T-helper 17 cell (primary cell): Measurements from ENCODE around the gene ANXA11. TPM values are rescaled to one million over a fixed set of nuclear protein-coding genes. Genes with fewer than 3 reads are reported as not detected.
A peak's percentile ranks its signal among the peaks of the same experiment; 100 is the strongest.
"Not testable (repeated sequence)": the region's sequence is repeated elsewhere in the genome, so short reads cannot be mapped to it uniquely, and the experiment has no call there.

Experiments
- ATAC-seq: fragments of 150-1000 bp; cut with Tn5 transposase; 2 replicates; pipeline ENCODE4 v1.10.0; 2021; ENCODE audit warnings: mild to moderate bottlenecking, moderate library complexity
- DNase-seq, 3 donors: peaks; one replicate each; pipeline versions ENCODE4 v3.0.0 to v3.0.0-alpha.2; 2020 to 2021
- H3K9me3 ChIP-seq: one replicate; pipeline ENCODE4 v1.7.0; 2013; ENCODE audit warnings: low read length, mild to moderate bottlenecking; ENCODE audit not compliant: control insufficient read depth, poor library complexity, severe bottlenecking
- H3K27ac Mint-ChIP-seq: one replicate; pipeline ENCODE4 v1.8.0; 2022; ENCODE audit warnings: mild to moderate bottlenecking, moderate library complexity, mixed read lengths
- H3K27me3 Mint-ChIP-seq: one replicate; pipeline ENCODE4 v1.8.0; 2022; ENCODE audit warnings: mixed read lengths
- H3K36me3 Mint-ChIP-seq: one replicate; pipeline ENCODE4 v1.8.0; 2022; ENCODE audit warnings: low read depth, mixed read lengths
- H3K4me1 Mint-ChIP-seq: one replicate; pipeline ENCODE4 v1.8.0; 2022; ENCODE audit warnings: mild to moderate bottlenecking, mixed read lengths
- H3K4me3 Mint-ChIP-seq: one replicate; pipeline ENCODE4 v1.8.0; 2022; ENCODE audit warnings: mild to moderate bottlenecking, moderate library complexity, mixed read lengths
- total RNA-seq, 4 donors: library from RNA in 2 of 4; stranded (reverse) in 2 of 4; gene quantifications; one replicate each; pipeline ENCODE4 v1.2.3 and lab custom pipeline; 2022 to 2026

The ANXA11 gene
- total RNA-seq, 2 donors from 2014 or later: 199 to 209 TPM

GRCh38 chr10:80137920-80138319 lies 67.4 kb downstream of the ANXA11 start:
- DNase-seq: no peak
- peaks cover 10% of the 10 kb centered on the region for H3K4me1 Mint-ChIP-seq

GRCh38 chr10:80137031-80137862 lies 68.1 kb downstream of the ANXA11 start:
- Mint-ChIP-seq H3K27ac (no peak overlapping the region), H3K4me3 (no peak overlapping the region), H3K36me3 (peaks cover 13% of the 10 kb centered on the region), H3K4me1 (peaks cover 12% of the 10 kb centered on the region), H3K27me3 (peaks cover 61% of the 10 kb centered on the region)
- DNase-seq (no peak), ATAC-seq (no peak)
- H3K9me3 ChIP-seq: no peaks in the 10 kb centered on the region

More at GRCh38 chr10:80137920-80138319, 67.4 kb downstream of the ANXA11 start:
- Mint-ChIP-seq H3K27ac (peak overlapping the region; percentile 37), H3K36me3 (peaks cover 11% of the 10 kb centered on the region), H3K27me3 (peaks cover 57% of the 10 kb centered on the region), H3K4me3 (no peak overlapping the region)
- H3K9me3 ChIP-seq: no peaks in the 10 kb centered on the region
- no peak for ATAC-seq

DNA sequence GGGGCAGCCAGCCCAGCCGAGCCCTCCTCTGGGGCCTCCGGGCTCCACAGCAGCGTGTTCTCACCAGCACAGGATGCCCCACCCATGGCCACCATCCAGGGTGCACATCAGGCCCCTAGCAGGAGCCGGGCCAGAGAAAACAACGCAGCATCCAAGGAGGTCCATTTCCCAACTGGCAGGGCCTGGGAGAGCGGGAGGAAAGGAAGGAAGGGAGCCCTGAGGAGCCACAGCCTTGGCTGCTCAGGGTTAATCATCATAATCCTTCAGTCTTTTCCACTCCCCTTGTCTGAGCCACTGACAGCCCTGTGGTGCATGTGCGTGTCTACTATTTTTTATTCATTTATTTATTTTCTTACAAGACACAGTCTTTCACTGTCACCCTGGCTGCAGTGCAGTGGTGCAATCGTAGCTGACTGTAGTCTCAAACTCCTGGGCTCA lies 69.2 kb downstream of the ANXA11 start:
- ATAC-seq (no peak), DNase-seq (no peak)
- H3K27me3 Mint-ChIP-seq: peaks cover 61% of the 10 kb centered on the region
- H3K4me1 Mint-ChIP-seq: peaks cover 12% of the 10 kb centered on the region
- H3K4me3 Mint-ChIP-seq: no peak overlapping the region
- no peaks in the 10 kb centered on the region for H3K9me3 ChIP-seq
- no peak overlapping the region for H3K27ac Mint-ChIP-seq
- H3K36me3 Mint-ChIP-seq: peaks cover 13% of the 10 kb centered on the region

DNA sequence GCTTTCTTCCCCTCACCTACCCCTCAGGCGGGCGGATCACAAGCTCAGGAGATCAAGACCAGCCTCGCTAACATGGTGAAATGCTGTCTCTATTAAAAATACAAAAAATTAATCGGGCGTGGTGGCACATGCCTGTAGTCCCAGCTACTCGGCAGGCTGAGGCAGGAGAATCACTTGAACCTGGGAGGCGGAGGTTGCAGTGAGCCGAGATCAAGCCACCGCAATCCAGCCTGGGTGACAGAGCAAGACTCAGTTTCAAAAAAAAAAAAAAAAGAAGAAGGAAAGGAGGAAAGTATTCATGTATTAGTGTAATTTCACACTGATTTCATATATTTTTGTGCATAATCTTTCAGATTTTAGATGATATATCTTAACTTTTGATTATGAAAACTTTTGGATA lies 71.7 kb downstream of the ANXA11 start:
- not testable (repeated sequence) for H3K27ac Mint-ChIP-seq, H3K4me1 Mint-ChIP-seq, H3K4me3 Mint-ChIP-seq, DNase-seq, H3K9me3 ChIP-seq, H3K36me3 Mint-ChIP-seq, ATAC-seq
- peaks cover 50% of the 10 kb centered on the region for H3K27me3 Mint-ChIP-seq

DNA sequence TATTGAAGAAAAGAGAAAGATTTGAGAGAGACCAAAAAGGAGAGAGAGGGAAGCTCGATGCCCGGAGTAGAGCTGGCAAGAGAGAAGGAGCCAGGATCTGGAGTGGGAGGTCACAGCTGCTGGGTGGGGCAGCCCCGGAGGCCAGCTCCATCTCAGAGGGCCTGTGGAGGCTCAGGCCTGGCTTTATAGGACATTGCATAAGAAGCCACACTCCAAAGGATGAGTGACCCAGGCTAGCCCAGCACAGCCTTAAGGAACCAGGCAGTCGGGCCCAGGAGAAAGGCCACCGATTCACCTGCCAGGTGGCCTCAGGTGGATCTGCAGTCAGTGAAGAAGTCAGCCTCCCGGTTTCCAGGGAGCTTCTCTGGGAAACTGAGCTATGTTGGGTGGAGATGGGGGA lies 72.1 kb downstream of the ANXA11 start:
- H3K4me1 Mint-ChIP-seq: peaks cover 7% of the 10 kb centered on the region
- ATAC-seq (no peak), DNase-seq (no peak)
- H3K27me3 Mint-ChIP-seq: peaks cover 46% of the 10 kb centered on the region
- H3K4me3 Mint-ChIP-seq: peak overlapping the region; percentile 79
- H3K27ac Mint-ChIP-seq: no peak overlapping the region
- H3K9me3 ChIP-seq: no peaks in the 10 kb centered on the region
- peaks cover 7% of the 10 kb centered on the region for H3K36me3 Mint-ChIP-seq

- DNase-seq: no peak
- H3K27me3 Mint-ChIP-seq: peaks cover 41% of the 10 kb centered on the region
- no peaks in the 10 kb centered on the region for H3K9me3 ChIP-seq
- peaks cover 4% of the 10 kb centered on the region for H3K36me3 Mint-ChIP-seq
- H3K4me1 Mint-ChIP-seq: peaks cover 7% of the 10 kb centered on the region
- no peak for ATAC-seq
- peak within 1 kb of the TSS; percentile 79 for H3K4me3 Mint-ChIP-seq
- no peak within 1 kb of the TSS for H3K27ac Mint-ChIP-seq
These were observed 72.8 kb downstream of the ANXA11 start, which contains the start of gene PLAC9 for GRCh38 chr10:80132299-80133139. Gene PLAC9, plus strand, starts transcription at chr10:80132730. Its CDS starts 33 bp downstream, at chr10:80132763.

DNA sequence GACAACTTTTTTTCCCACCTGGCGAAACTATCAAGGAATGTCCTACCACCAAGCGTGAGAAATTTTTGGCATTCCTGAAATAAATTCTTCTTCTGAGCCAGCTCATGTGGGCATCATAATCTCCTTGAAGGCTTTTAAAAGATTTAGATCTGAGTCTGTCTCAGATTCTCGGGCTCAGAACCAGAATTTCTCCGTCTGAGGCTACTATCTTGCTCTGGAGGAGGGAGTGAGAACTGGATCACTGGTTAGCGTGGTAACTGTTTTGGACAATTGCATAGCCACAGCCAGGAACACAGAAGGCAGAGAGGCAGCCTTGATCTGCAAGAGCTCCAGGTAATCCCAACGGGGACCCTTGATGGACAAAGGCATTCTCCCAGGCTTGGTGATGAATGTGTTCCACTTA lies 73.8 kb downstream of the ANXA11 start:
- Mint-ChIP-seq H3K4me1 (peaks cover 7% of the 10 kb centered on the region), H3K27me3 (peaks cover 46% of the 10 kb centered on the region), H3K36me3 (peaks cover 4% of the 10 kb centered on the region), H3K27ac (no peak overlapping the region), H3K4me3 (no peak overlapping the region)
- ATAC-seq (no peak), DNase-seq (no peak)
- no peaks in the 10 kb centered on the region for H3K9me3 ChIP-seq

GRCh38 chr10:80126876-80127275 lies 78.5 kb downstream of the ANXA11 start:
- no peaks in the 10 kb centered on the region for H3K4me1 Mint-ChIP-seq
- H3K27me3 Mint-ChIP-seq: peaks cover 28% of the 10 kb centered on the region
- no peaks in the 10 kb centered on the region for H3K9me3 ChIP-seq
- DNase-seq (no peak), ATAC-seq (no peak)
- H3K36me3 Mint-ChIP-seq: no peaks in the 10 kb centered on the region
- no peak overlapping the region for H3K27ac Mint-ChIP-seq
- H3K4me3 Mint-ChIP-seq: no peak overlapping the region

DNA sequence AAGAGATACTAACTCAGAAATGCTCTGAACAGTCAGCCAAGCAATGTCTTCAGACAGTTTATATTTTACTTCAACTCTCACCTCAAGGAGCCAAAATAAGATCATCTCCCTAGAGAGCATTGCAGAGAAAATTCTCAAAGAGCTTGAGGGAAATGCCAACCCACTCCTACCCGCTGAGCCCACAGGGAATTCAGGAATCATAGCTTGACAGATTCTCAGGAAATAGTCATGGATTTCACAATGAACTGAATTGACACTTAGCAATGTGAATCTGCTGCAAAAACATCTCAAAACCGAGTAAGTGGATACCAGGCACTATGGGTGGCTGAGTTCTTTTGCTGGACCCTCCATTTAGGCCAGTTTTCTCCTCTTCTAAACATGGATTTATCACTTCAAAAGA lies 82.6 kb downstream of the ANXA11 start:
- H3K27me3 Mint-ChIP-seq: peaks cover 38% of the 10 kb centered on the region
- H3K4me1 Mint-ChIP-seq: no peaks in the 10 kb centered on the region
- no peak overlapping the region for H3K27ac Mint-ChIP-seq
- no peak overlapping the region for H3K4me3 Mint-ChIP-seq
- no peaks in the 10 kb centered on the region for H3K9me3 ChIP-seq
- ATAC-seq: no peak
- DNase-seq: no peak
- H3K36me3 Mint-ChIP-seq: no peaks in the 10 kb centered on the region

DNA sequence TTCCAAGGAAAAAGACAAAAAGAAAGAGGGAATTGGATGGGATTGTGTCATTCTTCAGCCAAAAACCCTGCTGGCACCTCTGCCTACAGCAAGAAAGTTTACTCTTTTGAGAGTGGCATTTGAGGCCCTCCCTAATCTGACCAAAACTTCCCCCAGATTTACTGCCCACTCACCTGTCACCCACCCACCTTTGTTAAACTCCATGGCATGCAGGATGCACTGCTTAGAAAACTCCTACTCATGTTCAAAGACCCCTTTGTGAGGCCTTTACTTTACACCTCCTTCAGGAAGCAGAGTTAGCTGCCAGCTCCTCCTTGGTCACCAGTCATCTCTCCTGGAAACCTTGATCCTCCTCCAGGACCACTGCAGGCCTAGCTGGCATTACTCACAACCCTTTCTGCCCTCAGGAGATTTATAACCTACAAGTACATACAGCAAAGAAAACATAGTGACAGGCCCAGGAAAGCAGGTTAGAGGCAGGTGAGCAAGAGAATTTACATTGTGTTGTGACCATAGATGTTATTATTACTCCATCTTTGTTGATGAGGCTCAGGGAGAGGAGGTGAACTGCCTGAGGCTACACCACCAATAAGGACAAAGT lies 83.1 kb downstream of the ANXA11 start:
- H3K27ac Mint-ChIP-seq: no peak overlapping the region
- DNase-seq: no peak
- peaks cover 38% of the 10 kb centered on the region for H3K27me3 Mint-ChIP-seq
- H3K9me3 ChIP-seq: no peaks in the 10 kb centered on the region
- H3K4me3 Mint-ChIP-seq: no peak overlapping the region
- no peaks in the 10 kb centered on the region for H3K36me3 Mint-ChIP-seq
- no peaks in the 10 kb centered on the region for H3K4me1 Mint-ChIP-seq
- ATAC-seq: no peak

DNA sequence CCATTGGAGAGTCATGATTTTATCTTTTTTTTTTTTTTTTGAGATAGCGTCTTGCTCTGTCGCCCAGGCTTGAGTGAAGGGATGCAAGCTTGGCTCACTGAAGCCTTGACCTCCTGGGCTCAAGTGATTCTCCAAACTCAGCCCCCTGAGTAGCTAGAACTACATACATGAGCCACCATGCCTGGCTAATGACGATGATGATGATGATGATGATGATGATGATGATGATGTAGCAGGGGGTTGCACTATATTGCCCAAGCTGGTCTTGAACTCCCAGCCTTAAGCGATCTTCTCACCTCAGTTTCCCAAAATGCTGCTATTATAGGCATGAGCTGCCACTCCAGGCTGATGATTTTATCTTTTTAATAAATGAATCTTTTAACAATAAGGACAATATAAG lies 86.7 kb downstream of the ANXA11 start:
- no peak overlapping the region for H3K4me3 Mint-ChIP-seq
- H3K9me3 ChIP-seq: no peaks in the 10 kb centered on the region
- no peaks in the 10 kb centered on the region for H3K4me1 Mint-ChIP-seq
- H3K27me3 Mint-ChIP-seq: peaks cover 32% of the 10 kb centered on the region
- H3K27ac Mint-ChIP-seq: no peak overlapping the region
- no peaks in the 10 kb centered on the region for H3K36me3 Mint-ChIP-seq
- DNase-seq (no peak), ATAC-seq (no peak)

- DNase-seq: no peak
- H3K9me3 ChIP-seq: peaks cover 2% of the 10 kb centered on the region
- ATAC-seq: no peak
- H3K36me3 Mint-ChIP-seq: no peaks in the 10 kb centered on the region
- no peaks in the 10 kb centered on the region for H3K27me3 Mint-ChIP-seq
- no peak overlapping the region for H3K27ac Mint-ChIP-seq
- H3K4me3 Mint-ChIP-seq: peak overlapping the region; percentile 50
- peaks cover 5% of the 10 kb centered on the region for H3K4me1 Mint-ChIP-seq
These were observed 94.4 kb downstream of the ANXA11 start for GRCh38 chr10:80110986-80111385.
